Psoas muscle (tissue), 8 donors: ENCODE measurements around the gene TMEM184B. TPM values are rescaled to one million over a fixed set of nuclear protein-coding genes. Genes with fewer than 3 reads are reported as not detected.

Experiments used
- ATAC-seq, 4 donors: fragments of 200-7000 bp; cut with Tn5 transposase; one replicate each; pipeline ENCODE4 v1.9.1; 2020; ENCODE audit warnings: moderate library complexity in 3 of 4, mild to moderate bottlenecking in 2 of 4
- DNase-seq, 2 donors: peaks; one replicate each; pipeline ENCODE4 v3.0.0-alpha.2; 2020
- H3K27ac ChIP-seq: fragments of 200-600 bp; one replicate; pipeline ENCODE4 v1.8.0; 2022
- H3K27me3 ChIP-seq, 3 donors: fragments of 200-600 bp in 1 of 3; one replicate each; pipeline versions ENCODE4 v1.6.1 to v1.8.0; 2013 to 2022; ENCODE audit warnings: low read length in 2 of 3, mild to moderate bottlenecking in 2 of 3, moderate library complexity in 1 of 3; ENCODE audit not compliant: insufficient read depth in 3 of 3
- H3K36me3 ChIP-seq, 2 donors: fragments of 200-600 bp in 1 of 2; one replicate each; pipeline versions ENCODE4 v1.6.1 to v1.8.0; 2013 to 2022; ENCODE audit warnings: low read depth in 1 of 2, mild to moderate bottlenecking in 1 of 2, moderate library complexity in 1 of 2; ENCODE audit not compliant: insufficient read depth in 1 of 2
- H3K4me1 ChIP-seq: fragments of 200-600 bp; one replicate; pipeline ENCODE4 v1.8.0; 2022
- H3K4me3 ChIP-seq: fragments of 200-600 bp; one replicate; pipeline ENCODE4 v1.8.0; 2022; ENCODE audit warnings: mild to moderate bottlenecking
- H3K9me3 ChIP-seq: fragments of 200-600 bp; one replicate; pipeline ENCODE4 v1.8.0; 2022
- CTCF ChIP-seq: fragments of 200-600 bp; IDR thresholded peaks from one replicate; pipeline ENCODE4 v1.8.0; 2022; ENCODE audit warnings: antibody characterized with exemption
- WGBS, 3 donors: extraction: QIAGEN DNeasy Blood & Tissue Kit; methylation state at CpG; one replicate each; pipeline versions ENCODE4 v1.1.6 to v1.1.7; 2013; 5-methylcytosine and 5-hydroxymethylcytosine counted together
- intact Hi-C, 2 donors: fragments of 100-400 bp; cut with DNase I; formaldehyde crosslinking; loops; one replicate each; pipeline versions ENCODE4 v1.11.0 to v1.14.2; 2022
- polyA plus RNA-seq, 3 donors: library from polyadenylated mRNA; stranded (reverse); fragments of 200-250 nt; gene quantifications; one replicate each; pipeline ENCODE4 v1.2.3, GENCODE V29; 2013
- total RNA-seq, 4 donors: library from RNA; stranded (reverse); fragmentation: NEBNext Ultra II Directional in 2 of 4; extraction: Animal tissue kit (Norgen Biotek cat#: 25700) in 2 of 4; gene quantifications; one replicate each; pipeline versions ENCODE4 v1.2.1 to v1.2.4, GENCODE V29; 2021 to 2023
- donor health status: healthy with polysubstance abuse.
- donor health status: DM: no; HTN: no; CAD: no; lungs with moderate emphysema.
- donor health status: Bipolar disorder and iron deficiency.
- donor health status: healthy.
- donor health status: DM: yes; HTN: yes; CAD: no.
- donor health status: DM: no; HTN: no; CAD: no.
- donor health status: DM: no; HTN: no; CAD: no.
- donor health status: DM: yes; HTN: yes; CAD: no.

TMEM184B gene
- total and polyA plus RNA-seq, 7 donors: 13.6 to 40.3 (median 26.4) TPM

DNA sequence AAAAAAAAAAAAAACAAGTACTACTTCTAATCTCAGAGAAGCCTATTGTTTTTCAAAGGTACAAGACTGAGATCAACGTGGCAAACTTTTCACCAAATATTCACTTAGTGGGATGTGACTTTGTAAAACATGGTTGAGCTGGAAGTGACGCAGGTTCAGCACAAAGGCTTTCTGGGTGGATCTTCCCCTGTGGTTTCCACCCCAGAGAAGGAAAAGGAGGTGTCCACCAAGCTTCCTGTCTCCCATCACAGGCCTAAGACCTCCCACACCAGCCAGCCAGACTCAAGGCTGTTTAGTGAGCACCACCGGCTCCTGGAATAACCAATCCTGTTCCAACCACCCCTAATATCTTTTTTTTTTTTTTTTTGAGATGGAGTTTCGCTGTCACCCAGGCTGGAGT is 5.7 kb downstream of the TMEM184B start:
- Histone ChIP-seq H3K36me3 (peaks cover 0 to 10% of the 10 kb centered on the region in 2 donors), H3K9me3 (no peaks in the 10 kb centered on the region), H3K4me1 (peaks cover 47% of the 10 kb centered on the region), H3K4me3 (no peak overlapping the region), H3K27me3 (no peaks in the 10 kb centered on the region), H3K27ac (peak overlapping the region; percentile 47)
- DNase-seq (no peak), ATAC-seq (peak in 3 of 4 donors; percentile 22 to 33 (median 25))
- TF ChIP-seq CTCF: no peak
- 60 to 69% (median 63%) methylated on average over 4 of the region's 4 CpGs for WGBS, 3 donors
- intact Hi-C loops: no loop called here

DNA sequence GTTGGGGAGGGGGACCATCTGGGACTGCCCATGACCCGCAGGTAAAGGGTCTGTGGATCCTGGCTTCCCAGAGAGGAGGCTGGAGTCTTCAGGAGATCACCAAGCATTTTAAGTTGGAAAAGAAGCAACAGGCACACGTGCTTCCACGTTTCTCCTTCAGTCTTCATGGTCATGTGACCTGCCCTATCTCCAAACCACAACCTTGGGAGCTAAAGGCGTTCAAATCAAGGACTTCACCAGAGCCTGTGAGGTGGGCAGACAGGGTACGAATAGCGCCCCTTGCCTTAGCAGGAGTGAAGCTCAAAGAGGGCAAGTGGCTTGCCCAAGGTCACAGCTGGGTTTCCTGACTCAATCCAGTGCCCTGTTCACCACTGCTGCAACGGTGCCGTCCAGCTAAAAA is 6.7 kb downstream of the TMEM184B start:
- Histone ChIP-seq H3K27ac (peak overlapping the region; percentile 47), H3K4me3 (no peak overlapping the region), H3K36me3 (peaks cover 0 to 10% of the 10 kb centered on the region in 2 donors), H3K27me3 (no peaks in the 10 kb centered on the region), H3K4me1 (peaks cover 48% of the 10 kb centered on the region), H3K9me3 (no peaks in the 10 kb centered on the region)
- intact Hi-C loops: no loop called here
- no peak for ATAC-seq
- no peak for DNase-seq
- WGBS, 3 donors: 51 to 62% (median 56%) methylated on average over 8 of the region's 8 CpGs
- no peak for TF ChIP-seq CTCF

GRCh38 chr22:38264322-38264843 is 8.4 kb downstream of the TMEM184B start:
- H3K4me1 ChIP-seq: peaks cover 52% of the 10 kb centered on the region
- no peaks in the 10 kb centered on the region for H3K27me3 ChIP-seq
- peaks cover 0 to 10% of the 10 kb centered on the region in 2 donors for H3K36me3 ChIP-seq
- DNase-seq (no peak), ATAC-seq (peak in 2 of 4 donors; percentile 14 to 54)
- WGBS, 3 donors: 60 to 77% (median 65%) methylated on average over 6 of the region's 6 CpGs
- no peak overlapping the region for H3K4me3 ChIP-seq
- intact Hi-C loops: loop anchor here (5.0 kb wide), 2 partner anchors 43 to 88 kb away; no protein-coding TSS in a partner anchor
- no peaks in the 10 kb centered on the region for H3K9me3 ChIP-seq
- no peak for TF ChIP-seq CTCF
- no peak overlapping the region for H3K27ac ChIP-seq

DNA sequence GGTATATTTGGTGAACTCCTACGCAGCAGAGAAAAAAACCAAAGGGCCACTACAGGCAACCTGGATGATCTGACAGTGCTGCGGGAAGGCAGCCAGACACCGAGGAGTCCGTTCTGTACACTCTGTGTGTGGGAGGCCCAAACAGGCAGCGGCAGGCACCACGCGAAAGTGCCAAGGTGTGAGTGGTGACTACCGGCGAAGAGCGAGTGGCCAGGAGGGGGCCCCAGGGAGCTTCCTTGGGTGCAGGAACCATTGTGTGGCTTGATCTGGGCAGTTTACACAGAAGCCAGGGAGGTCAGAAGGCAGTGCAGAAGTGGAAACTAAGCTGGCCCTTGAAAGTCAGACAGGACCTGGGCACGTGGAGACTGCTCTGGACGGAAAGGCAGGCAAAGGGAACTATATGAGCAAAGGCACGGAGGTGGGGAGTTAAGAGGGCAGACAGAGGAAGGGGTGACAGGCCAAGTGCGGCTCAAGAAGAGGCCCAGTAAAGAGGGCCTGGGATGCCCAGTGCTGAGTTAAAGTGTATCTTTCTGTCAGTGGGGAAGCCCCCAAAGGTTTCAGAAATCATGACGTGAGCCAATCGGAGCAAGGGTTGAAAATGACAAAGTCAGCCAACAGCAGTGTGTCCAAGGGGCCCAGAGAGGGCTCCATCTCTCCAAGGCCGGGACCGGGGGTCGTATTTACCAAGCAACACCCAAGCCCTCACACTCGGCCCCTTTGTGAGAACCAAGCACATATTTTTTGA is 10.6 kb downstream of the TMEM184B start:
- H3K27me3 ChIP-seq: no peaks in the 10 kb centered on the region
- ATAC-seq: peak; percentile 71 to 83 (median 79)
- peak overlapping the region; percentile 57 for H3K27ac ChIP-seq
- H3K9me3 ChIP-seq: no peaks in the 10 kb centered on the region
- no peak overlapping the region for H3K4me3 ChIP-seq
- peaks cover 0 to 10% of the 10 kb centered on the region in 2 donors for H3K36me3 ChIP-seq
- 50 to 61% (median 50%) methylated on average over 20 of the region's 20 CpGs for WGBS, 3 donors
- H3K4me1 ChIP-seq: peaks cover 64% of the 10 kb centered on the region
- intact Hi-C loops: loop anchor here (5.0 kb wide), 2 partner anchors 45 to 90 kb away; no protein-coding TSS in a partner anchor
- peak; percentile 52 for TF ChIP-seq CTCF
- DNase-seq: peak; percentile 57 to 79
